H1 (cell line): ENCODE measurements around the gene SHROOM2. TPM values are rescaled to one million over a fixed set of nuclear protein-coding genes. Genes with fewer than 3 reads are reported as not detected.

Source experiments
- CBX8 ChIP-seq: fragments of 300-800, 300-1000 bp; sonication (generic); IDR thresholded peaks from 2 replicates; pipeline ENCODE4 v1.7.1; 2016; ENCODE audit warnings: low read depth, low read length, borderline replicate concordance
- HDAC2 ChIP-seq, 2 experiments: fragments of 300-600 bp in 1 of 2; sonication (generic) in 1 of 2; IDR thresholded peaks; 2 replicates each; pipeline ENCODE4 v1.6.1; 2011 to 2012; ENCODE audit warnings: low read depth in 2 of 2, low read length in 2 of 2, mild to moderate bottlenecking in 2 of 2, moderate library complexity in 2 of 2, borderline replicate concordance in 1 of 2, inconsistent platforms in 1 of 2
- polyA plus RNA-seq, 7 experiments: library from polyadenylated mRNA; depleted of rRNA in 3 of 7; stranded (reverse) in 5 of 7; unstranded in 2 of 7; fragments of >200 nt in 5 of 7; fragments of 200-250 nt in 2 of 7; gene quantifications; 1 replicate in 5 of 7; 2 replicates in 1 of 7; 4 replicates in 1 of 7; pipeline versions ENCODE4 v1.2.1 to v1.2.3, GENCODE V29; 2011 to 2013; ENCODE audit warnings: missing spikeins in 2 of 7, mixed read lengths in 2 of 7
- total RNA-seq: library from RNA; stranded (reverse); fragmentation: NEBNext Ultra II Directional; extraction: Animal tissue kit (Norgen Biotek cat#: 25700); gene quantifications from 2 replicates; pipeline ENCODE4 v1.2.1, GENCODE V29; 2021

SHROOM2 gene
- total and polyA plus RNA-seq, 2 of the 8 experiments (the other 6 are each of a cell fraction or from before 2014, with no cell fraction given) = 3.4 to 14.2 TPM

DNA sequence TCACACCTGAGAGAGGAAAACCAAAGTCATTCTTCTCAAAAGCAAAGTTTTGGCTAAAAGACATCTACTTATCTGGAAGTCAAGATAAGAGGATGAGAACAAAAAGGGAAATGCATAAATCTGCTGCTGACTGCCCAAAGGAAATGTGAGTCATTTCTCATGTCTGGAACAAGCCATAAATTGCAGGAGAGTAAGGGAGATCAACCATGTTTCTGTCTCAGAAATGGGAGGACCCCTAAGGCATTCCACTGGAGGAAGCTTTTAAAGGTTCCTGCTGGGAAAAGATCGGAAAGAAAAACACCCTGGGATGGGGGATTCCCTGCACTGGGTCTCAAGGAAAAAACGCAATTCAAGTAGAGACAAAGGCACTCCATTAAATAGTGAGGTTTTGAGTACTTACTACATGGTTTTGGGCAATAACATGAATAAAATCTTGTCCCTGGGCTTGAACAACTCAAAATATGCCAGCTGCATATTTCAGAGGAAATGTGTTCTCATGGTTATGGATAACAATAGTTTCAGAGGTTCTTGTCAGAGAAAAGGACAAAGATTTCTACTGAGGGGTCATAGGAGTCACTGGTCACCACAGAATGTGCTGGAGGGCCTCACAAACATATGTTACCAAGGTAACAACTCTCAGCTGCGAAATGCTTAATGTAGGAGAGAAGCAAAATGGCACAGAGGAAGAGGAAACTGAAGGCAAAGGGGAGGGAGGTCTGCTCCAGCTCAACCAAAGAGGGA is 39.9 kb upstream of the SHROOM2 start (continued):
- TF ChIP-seq CBX8 (no peak), HDAC2 (IDR thresholded peaks at IDR 0.05; ENCODE audit: borderline replicate concordance in 1 of 2, low read depth in 2 of 2, low read length in 2 of 2) (no peak)
